B cell (primary cell): Measurements from ENCODE around the gene COA6. TPM values are rescaled to one million over a fixed set of nuclear protein-coding genes. Genes with fewer than 3 reads are reported as not detected.

Source experiments
- ATAC-seq: fragments of 200-7000 bp; cut with Tn5 transposase; one replicate; pipeline ENCODE4 v1.10.0; 2021; ENCODE audit warnings: low read depth, mild to moderate bottlenecking, moderate number of reproducible peaks, moderate library complexity
- CTCF ChIA-PET: fragments of 350-600 bp; sonication (Branson Sonifier 250); formaldehyde crosslinking; loops from one replicate; lab custom pipeline; 2021; ENCODE audit warnings: antibody characterized with exemption, inconsistent platforms; lab: Charles Lee
- POLR2A ChIA-PET: fragments of 350-600 bp; sonication (Branson Sonifier 250); formaldehyde crosslinking; loops from one replicate; lab custom pipeline; 2021; ENCODE audit warnings: antibody characterized with exemption; lab: Charles Lee
- DNase-seq: peaks from one replicate; pipeline ENCODE4 v3.0.0; 2013
- H2AFZ ChIP-seq: 2 replicates; pipeline ENCODE4 v1.6.1; 2012; ENCODE audit warnings: mild to moderate bottlenecking, low read depth, low read length; ENCODE audit not compliant: insufficient read depth, poor library complexity, severe bottlenecking
- H3K27ac ChIP-seq, 2 donors: 1 replicate in 1 of 2; 2 replicates in 1 of 2; pipeline ENCODE4 v1.5.1; 2012 to 2013; ENCODE audit warnings: low read length in 2 of 2, mild to moderate bottlenecking in 2 of 2, moderate library complexity in 1 of 2
- H3K27me3 ChIP-seq, 4 experiments: fragments of 200-600 bp in 1 of 4; sonication (generic) in 1 of 4; replicated peaks in 1 of 4; 1 replicate in 2 of 4; 2 replicates in 2 of 4; pipeline versions ENCODE4 v1.6.1 to v1.7.0; 2013 to 2016; ENCODE audit warnings: low read length in 3 of 4, mild to moderate bottlenecking in 2 of 4, mixed read lengths in 1 of 4, moderate library complexity in 1 of 4; ENCODE audit not compliant: insufficient read depth in 4 of 4, control insufficient read depth in 3 of 4; ENCODE audit errors: control extremely low read depth in 1 of 4
- H3K36me3 ChIP-seq, 2 experiments: replicated peaks in 1 of 2; 1 replicate in 1 of 2; 2 replicates in 1 of 2; pipeline versions ENCODE4 v1.6.1 to v1.7.1; 2013; ENCODE audit warnings: low read length in 1 of 2; ENCODE audit not compliant: insufficient read depth in 2 of 2, control insufficient read depth in 1 of 2; ENCODE audit errors: control extremely low read depth in 1 of 2, extremely low read depth in 1 of 2
- H3K4me1 ChIP-seq, 2 donors: fragments of 200-600 bp in 1 of 2; sonication (generic) in 1 of 2; 1 replicate in 1 of 2; 2 replicates in 1 of 2; pipeline versions ENCODE4 v1.5.1 to v1.6.1; 2013 to 2017; ENCODE audit warnings: low read length in 2 of 2; ENCODE audit not compliant: control insufficient read depth in 2 of 2, insufficient read depth in 2 of 2
- H3K4me2 ChIP-seq: replicated peaks from 2 replicates; pipeline ENCODE3; 2012; ENCODE audit warnings: mild to moderate bottlenecking, low read depth, low read length; ENCODE audit not compliant: poor library complexity, severe bottlenecking
- H3K4me3 ChIP-seq, 5 experiments: fragments of 200-600 bp in 1 of 5; sonication (generic) in 1 of 5; 1 replicate in 3 of 5; 2 replicates in 2 of 5; pipeline versions ENCODE4 v1.5.1 to v1.7.0; 2011 to 2016; ENCODE audit warnings: low read length in 4 of 5, mild to moderate bottlenecking in 4 of 5, low read depth in 2 of 5, control low read depth in 1 of 5, moderate library complexity in 1 of 5; ENCODE audit not compliant: insufficient read depth in 1 of 5; ENCODE audit errors: control extremely low read depth in 1 of 5, extremely low read depth in 1 of 5
- H3K79me2 ChIP-seq: fragments of 200-600 bp; sonication (generic); one replicate; pipeline ENCODE4 v1.6.0; 2016; ENCODE audit warnings: low read length; ENCODE audit not compliant: control insufficient read depth, insufficient read depth
- H3K9ac ChIP-seq: fragments of 200-600 bp; sonication (generic); 2 replicates; pipeline ENCODE4 v1.6.1; 2017; ENCODE audit warnings: mild to moderate bottlenecking, low read length, moderate library complexity
- H3K9me3 ChIP-seq, 3 donors: one replicate each; pipeline versions ENCODE4 v1.6.1 to v1.7.1; 2013; ENCODE audit warnings: low read length in 2 of 3; ENCODE audit not compliant: control insufficient read depth in 2 of 3, insufficient read depth in 1 of 3; ENCODE audit errors: control extremely low read depth in 1 of 3
- H4K20me1 ChIP-seq: 2 replicates; pipeline ENCODE4 v1.6.0; 2012; ENCODE audit warnings: mild to moderate bottlenecking, low read length; ENCODE audit not compliant: insufficient read depth, control insufficient read depth, poor library complexity, severe bottlenecking
- H3K27ac Mint-ChIP-seq: one replicate; pipeline ENCODE4 v1.8.0; 2021; ENCODE audit warnings: mixed read lengths
- H3K27me3 Mint-ChIP-seq: one replicate; pipeline ENCODE4 v1.8.0; 2021; ENCODE audit warnings: mixed read lengths
- H3K4me1 Mint-ChIP-seq: one replicate; pipeline ENCODE4 v1.8.0; 2021; ENCODE audit warnings: mixed read lengths
- H3K4me3 Mint-ChIP-seq: one replicate; pipeline ENCODE4 v1.8.0; 2021; ENCODE audit warnings: mixed read lengths
- H3K9me3 Mint-ChIP-seq: one replicate; pipeline ENCODE4 v1.8.0; 2022; ENCODE audit warnings: mixed read lengths; ENCODE audit not compliant: insufficient read depth
- EZH2 ChIP-seq: IDR thresholded peaks from 2 replicates; pipeline ENCODE4 v1.6.1; 2012; ENCODE audit warnings: borderline replicate concordance, low read depth, mild to moderate bottlenecking, moderate library complexity, low read length; ENCODE audit not compliant: insufficient read depth, poor library complexity, severe bottlenecking
- WGBS: methylation state at CpG from one replicate; pipeline ENCODE4 v1.1.5; 2013; ENCODE audit warnings: missing lambda C conversion rate; ENCODE audit not compliant: insufficient coverage; 5-methylcytosine and 5-hydroxymethylcytosine counted together
- intact Hi-C: fragments of 100-400 bp; cut with micrococcal nuclease; formaldehyde crosslinking; loops from one replicate; pipeline ENCODE4 v1.10.0; 2022
- polyA plus RNA-seq: library from polyadenylated mRNA; depleted of rRNA; stranded (reverse); fragments of >200 nt; gene quantifications from 2 replicates; pipeline ENCODE4 v1.2.3, GENCODE V29; 2012
- total RNA-seq, 2 donors: library from RNA; stranded (reverse); fragments of 120-200 nt in 1 of 2; gene quantifications; 1 replicate in 1 of 2; 2 replicates in 1 of 2; pipeline versions ENCODE4 v1.2.3 to v1.2.4, GENCODE V29; 2013 to 2022
- TF ChIP-seq, protein P1 (sequence below): fragments of 200-600 bp; IDR thresholded peaks from one replicate; pipeline ENCODE4 v1.8.0; 2022; ENCODE audit warnings: antibody characterized with exemption, mild to moderate bottlenecking

The COA6 gene
- total and polyA plus RNA-seq, 2 donors (not counting 1 experiment from before 2014, with no cell fraction given): 5.7 to 14.8 TPM

DNA sequence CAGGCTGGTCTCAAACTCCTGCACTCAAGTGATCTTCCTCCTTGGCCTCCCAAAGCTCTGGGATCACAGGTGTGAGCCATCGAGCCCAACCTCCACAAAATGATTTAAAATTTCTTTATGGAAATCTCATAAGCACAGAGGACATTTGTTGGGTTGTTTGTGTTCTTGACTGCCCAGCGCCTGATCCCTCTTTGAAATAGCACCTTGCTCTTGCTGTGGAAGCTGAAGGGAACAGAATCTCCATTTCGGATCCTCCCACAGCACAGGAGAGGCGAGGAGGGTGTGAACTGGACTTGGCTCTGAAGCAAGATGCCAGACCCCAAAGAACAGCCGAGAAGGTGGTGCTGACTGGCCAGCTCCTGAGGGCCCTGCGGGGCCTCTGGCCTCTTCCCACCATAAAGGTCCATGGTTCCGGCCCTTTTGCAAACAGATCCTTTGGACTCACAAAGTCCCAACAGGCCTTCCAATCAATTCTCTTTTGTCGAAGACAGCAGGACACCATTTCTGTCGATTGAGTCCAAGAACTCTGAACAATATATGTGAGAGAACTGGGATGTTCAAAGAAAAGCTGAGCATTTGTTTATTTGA is 45.6 kb upstream of the COA6 start:
- Mint-ChIP-seq H3K9me3 (no peaks in the 10 kb centered on the region), H3K4me1 (peaks cover 24% of the 10 kb centered on the region), H3K27me3 (peaks cover 33% of the 10 kb centered on the region), H3K4me3 (no peak overlapping the region), H3K27ac (no peak overlapping the region)
- Histone ChIP-seq H4K20me1 (no peaks in the 10 kb centered on the region), H2AFZ (no peak overlapping the region), H3K4me1 (peaks cover 0 to 26% of the 10 kb centered on the region in 2 donors), H3K79me2 (no peaks in the 10 kb centered on the region), H3K27me3 (peaks cover 0 to 24% (median 4%) of the 10 kb centered on the region in 4 experiments), H3K9me3 (peaks cover 0 to 4% (median 0%) of the 10 kb centered on the region in 3 donors), H3K27ac (no peak overlapping the region), H3K4me3 (no peak overlapping the region), H3K9ac (no peak overlapping the region), H3K4me2 (no peak overlapping the region), H3K36me3 (no peaks in the 10 kb centered on the region)
- DNase-seq (no peak), ATAC-seq (no peak)
- POLR2A ChIA-PET: interaction anchor here (1.5 kb wide), 1 partner anchor 46 kb away, joined by 3 read pairs; the partner anchor contains the start of gene COA6
- TF ChIP-seq, protein P1, sequence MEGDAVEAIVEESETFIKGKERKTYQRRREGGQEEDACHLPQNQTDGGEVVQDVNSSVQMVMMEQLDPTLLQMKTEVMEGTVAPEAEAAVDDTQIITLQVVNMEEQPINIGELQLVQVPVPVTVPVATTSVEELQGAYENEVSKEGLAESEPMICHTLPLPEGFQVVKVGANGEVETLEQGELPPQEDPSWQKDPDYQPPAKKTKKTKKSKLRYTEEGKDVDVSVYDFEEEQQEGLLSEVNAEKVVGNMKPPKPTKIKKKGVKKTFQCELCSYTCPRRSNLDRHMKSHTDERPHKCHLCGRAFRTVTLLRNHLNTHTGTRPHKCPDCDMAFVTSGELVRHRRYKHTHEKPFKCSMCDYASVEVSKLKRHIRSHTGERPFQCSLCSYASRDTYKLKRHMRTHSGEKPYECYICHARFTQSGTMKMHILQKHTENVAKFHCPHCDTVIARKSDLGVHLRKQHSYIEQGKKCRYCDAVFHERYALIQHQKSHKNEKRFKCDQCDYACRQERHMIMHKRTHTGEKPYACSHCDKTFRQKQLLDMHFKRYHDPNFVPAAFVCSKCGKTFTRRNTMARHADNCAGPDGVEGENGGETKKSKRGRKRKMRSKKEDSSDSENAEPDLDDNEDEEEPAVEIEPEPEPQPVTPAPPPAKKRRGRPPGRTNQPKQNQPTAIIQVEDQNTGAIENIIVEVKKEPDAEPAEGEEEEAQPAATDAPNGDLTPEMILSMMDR: no peak
- no peak for TF ChIP-seq EZH2
- 100% methylated on average over 5 of the region's 9 CpGs for WGBS
- CTCF ChIA-PET: interaction anchor here (1.1 to 5.9 kb wide), 6 partner anchors 9 to 47 kb away, joined by 3 to 57 read pairs (median 6); no protein-coding TSS in a partner anchor
- intact Hi-C loops: no loop called here

DNA sequence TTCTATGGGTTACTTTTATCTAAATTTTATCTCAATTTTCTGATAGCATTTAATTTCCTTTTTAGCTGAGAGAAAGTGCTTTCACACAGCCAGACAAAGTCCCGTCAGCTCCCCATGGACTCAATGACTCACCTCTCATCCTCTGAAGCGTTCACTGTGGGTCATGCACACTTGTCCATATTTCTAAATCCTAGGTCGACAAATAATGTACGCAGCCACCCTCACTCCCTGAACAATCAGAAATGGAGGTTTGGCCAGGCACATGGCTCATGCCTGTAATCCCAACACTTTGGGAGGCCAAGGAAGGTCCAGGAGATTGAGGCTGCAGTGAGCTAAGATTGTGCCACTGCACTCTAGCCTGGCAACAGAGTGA is 42.4 kb upstream of the COA6 start:
- no peak for DNase-seq

More for the DNA sequence above, 42.4 kb upstream of the COA6 start:
- H3K9me3 ChIP-seq: peaks cover 2 to 4% (median 3%) of the 10 kb centered on the region in 3 donors
- peaks cover 0 to 18% of the 10 kb centered on the region in 2 donors for H3K4me1 ChIP-seq
- CTCF ChIA-PET: interaction anchor here (1.7 kb wide), 1 partner anchor 21 kb away, joined by 6 read pairs; no protein-coding TSS in a partner anchor
- H3K4me1 Mint-ChIP-seq: peaks cover 16% of the 10 kb centered on the region
- no peak overlapping the region for H3K27ac ChIP-seq
- H3K9ac ChIP-seq: no peak overlapping the region
- no peak overlapping the region for H2AFZ ChIP-seq
- no peak overlapping the region for H3K4me3 ChIP-seq
- no peak overlapping the region for H3K4me2 ChIP-seq
- H3K4me3 Mint-ChIP-seq: no peak overlapping the region
- H4K20me1 ChIP-seq: no peaks in the 10 kb centered on the region
- POLR2A ChIA-PET: no interaction called here
- no peak overlapping the region for H3K27ac Mint-ChIP-seq
- no peaks in the 10 kb centered on the region for H3K79me2 ChIP-seq
- H3K27me3 Mint-ChIP-seq: peaks cover 21% of the 10 kb centered on the region
- TF ChIP-seq EZH2: no peak
- TF ChIP-seq, protein P1: no peak
- no peaks in the 10 kb centered on the region for H3K36me3 ChIP-seq
- intact Hi-C loops: loop anchor here (1.0 kb wide), 1 partner anchor 42 kb away; the partner anchor contains the start of gene COA6
- peaks cover 0 to 2% (median 0%) of the 10 kb centered on the region in 4 experiments for H3K27me3 ChIP-seq
- no peak for ATAC-seq
- H3K9me3 Mint-ChIP-seq: no peaks in the 10 kb centered on the region
- 64% methylated on average over 4 of the region's 4 CpGs for WGBS
